Mucosa of descending colon (tissue), 3 donors: ENCODE data around the gene TTC12. TPM values are rescaled to one million over a fixed set of nuclear protein-coding genes. Genes with fewer than 3 reads are reported as not detected.

Source experiments
- ATAC-seq: fragments of 200-7000 bp; cut with Tn5 transposase; one replicate; pipeline ENCODE4 v1.9.1; 2020; ENCODE audit warnings: mild to moderate bottlenecking, moderate library complexity
- DNase-seq, 3 donors: peaks; one replicate each; pipeline ENCODE4 v3.0.0-alpha.2; 2020
- H3K36me3 ChIP-seq: fragments of 200-600 bp; one replicate; pipeline ENCODE4 v1.8.0; 2021; ENCODE audit warnings: low read depth, mild to moderate bottlenecking
- H3K4me1 ChIP-seq: fragments of 200-600 bp; one replicate; pipeline ENCODE4 v1.8.0; 2021; ENCODE audit warnings: low read depth, mild to moderate bottlenecking
- H3K4me3 ChIP-seq: fragments of 200-600 bp; one replicate; pipeline ENCODE4 v1.8.0; 2021; ENCODE audit warnings: mild to moderate bottlenecking
- H3K9me3 ChIP-seq: fragments of 200-600 bp; one replicate; pipeline ENCODE4 v1.8.0; 2021; ENCODE audit warnings: mild to moderate bottlenecking
- intact Hi-C, 2 donors: fragments of 100-400 bp; cut with DNase I in 1 of 2; cut with micrococcal nuclease in 1 of 2; formaldehyde crosslinking; loops; one replicate each; pipeline versions ENCODE4 v1.11.0 to v1.11.1; 2022; cut with DNase I, micrococcal nuclease
- total RNA-seq, 3 donors: library from RNA; stranded (reverse); fragmentation: NEBNext Ultra II Directional in 2 of 3; extraction: Animal tissue kit (Norgen Biotek cat#: 25700) in 2 of 3; gene quantifications; one replicate each; pipeline versions ENCODE4 v1.2.1 to v1.2.4, GENCODE V29; 2021 to 2023
- TF ChIP-seq, protein P1 (sequence below): fragments of 200-600 bp; IDR thresholded peaks from one replicate; pipeline ENCODE4 v1.8.0; 2022; ENCODE audit warnings: antibody characterized with exemption, mild to moderate bottlenecking
- donor health status: DM: no; HTN: no; CAD: no; lungs with moderate emphysema.
- donor health status: DM: no; HTN: no; CAD: no.
- donor health status: DM: no; HTN: yes; CAD: no.

The TTC12 gene
- total RNA-seq, 3 donors from 2014 or later: 13.5 to 20.7 (median 16.6) TPM

DNA sequence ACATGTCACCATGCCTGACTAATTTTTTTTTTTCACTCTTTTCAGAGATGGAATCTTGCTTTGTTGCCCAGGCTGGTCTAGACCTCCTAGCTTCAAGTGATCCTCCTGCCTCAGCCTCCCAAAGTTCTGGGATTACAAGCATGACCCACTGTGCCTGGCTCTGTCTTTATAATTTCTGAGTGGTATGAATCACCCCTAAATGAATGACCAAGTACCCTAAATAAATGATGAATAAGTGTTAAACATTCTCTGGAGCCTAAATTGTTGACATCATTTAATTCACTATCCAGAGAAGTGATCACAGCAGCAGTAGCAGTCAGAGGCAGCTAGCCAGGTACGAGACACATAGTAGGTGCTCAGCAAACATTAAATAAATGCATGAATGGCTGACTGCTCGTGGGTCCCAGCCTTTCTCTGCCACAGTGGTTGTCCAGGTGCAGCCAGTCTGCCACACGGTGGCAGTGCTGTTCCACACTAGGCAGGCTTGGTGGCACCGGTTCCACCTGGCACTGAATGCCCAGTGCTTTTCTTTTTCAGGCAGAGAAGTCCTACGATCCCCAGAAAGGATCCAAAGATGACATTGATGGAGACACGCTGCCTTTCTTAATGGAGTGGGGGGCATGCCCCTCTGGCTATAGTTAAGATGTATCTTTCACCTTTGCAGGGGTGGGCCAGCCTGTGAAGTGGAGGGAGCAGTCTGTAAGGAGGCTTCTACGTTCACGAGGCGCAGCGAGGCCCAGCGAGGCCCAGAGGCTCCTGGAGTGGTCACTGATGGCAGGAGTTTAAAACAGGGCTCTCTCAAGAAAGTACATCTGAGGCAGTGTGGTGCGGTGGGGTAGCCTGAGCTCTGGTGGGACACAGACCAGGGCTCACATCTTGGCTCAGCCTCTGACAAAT is 8.7 kb upstream of the TTC12 start:
- Histone ChIP-seq H3K4me1 (no peaks in the 10 kb centered on the region), H3K9me3 (no peaks in the 10 kb centered on the region), H3K4me3 (no peak overlapping the region), H3K36me3 (no peaks in the 10 kb centered on the region)
- intact Hi-C loops: loop anchor here (2.0 to 10.0 kb wide), 4 partner anchors 227 to 429 kb away; no protein-coding TSS in a partner anchor
- peak; percentile 65 to 88 (median 86) for DNase-seq
- TF ChIP-seq, protein P1, sequence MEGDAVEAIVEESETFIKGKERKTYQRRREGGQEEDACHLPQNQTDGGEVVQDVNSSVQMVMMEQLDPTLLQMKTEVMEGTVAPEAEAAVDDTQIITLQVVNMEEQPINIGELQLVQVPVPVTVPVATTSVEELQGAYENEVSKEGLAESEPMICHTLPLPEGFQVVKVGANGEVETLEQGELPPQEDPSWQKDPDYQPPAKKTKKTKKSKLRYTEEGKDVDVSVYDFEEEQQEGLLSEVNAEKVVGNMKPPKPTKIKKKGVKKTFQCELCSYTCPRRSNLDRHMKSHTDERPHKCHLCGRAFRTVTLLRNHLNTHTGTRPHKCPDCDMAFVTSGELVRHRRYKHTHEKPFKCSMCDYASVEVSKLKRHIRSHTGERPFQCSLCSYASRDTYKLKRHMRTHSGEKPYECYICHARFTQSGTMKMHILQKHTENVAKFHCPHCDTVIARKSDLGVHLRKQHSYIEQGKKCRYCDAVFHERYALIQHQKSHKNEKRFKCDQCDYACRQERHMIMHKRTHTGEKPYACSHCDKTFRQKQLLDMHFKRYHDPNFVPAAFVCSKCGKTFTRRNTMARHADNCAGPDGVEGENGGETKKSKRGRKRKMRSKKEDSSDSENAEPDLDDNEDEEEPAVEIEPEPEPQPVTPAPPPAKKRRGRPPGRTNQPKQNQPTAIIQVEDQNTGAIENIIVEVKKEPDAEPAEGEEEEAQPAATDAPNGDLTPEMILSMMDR: peak; percentile 87
- ATAC-seq: peak; percentile 95

DNA sequence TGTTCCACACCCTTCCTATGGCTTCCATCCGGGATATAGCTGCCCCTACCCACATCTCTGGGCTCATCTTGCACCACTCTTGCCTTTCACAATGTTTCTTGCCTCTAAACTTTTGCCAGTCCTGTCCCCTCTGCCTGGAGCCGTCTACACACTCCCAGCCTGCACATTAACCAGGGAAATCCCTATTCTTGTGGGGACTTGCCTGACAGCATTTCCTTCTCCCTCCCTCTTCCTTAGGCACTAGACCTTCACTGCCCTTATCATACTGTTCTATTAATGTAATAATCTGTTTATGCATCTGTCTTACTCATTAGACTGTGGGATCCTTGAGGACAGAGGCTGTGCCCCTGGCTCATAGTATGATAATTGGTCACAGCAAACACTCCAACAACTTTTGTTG is 5.8 kb upstream of the TTC12 start:
- no peaks in the 10 kb centered on the region for H3K36me3 ChIP-seq
- intact Hi-C loops: loop anchor here (5.0 to 10.0 kb wide), 3 partner anchors 224 to 426 kb away; no protein-coding TSS in a partner anchor
- DNase-seq (no peak), ATAC-seq (no peak)
- H3K4me1 ChIP-seq: no peaks in the 10 kb centered on the region
- H3K4me3 ChIP-seq: no peak overlapping the region
- TF ChIP-seq, protein P1: no peak
- no peaks in the 10 kb centered on the region for H3K9me3 ChIP-seq

DNA sequence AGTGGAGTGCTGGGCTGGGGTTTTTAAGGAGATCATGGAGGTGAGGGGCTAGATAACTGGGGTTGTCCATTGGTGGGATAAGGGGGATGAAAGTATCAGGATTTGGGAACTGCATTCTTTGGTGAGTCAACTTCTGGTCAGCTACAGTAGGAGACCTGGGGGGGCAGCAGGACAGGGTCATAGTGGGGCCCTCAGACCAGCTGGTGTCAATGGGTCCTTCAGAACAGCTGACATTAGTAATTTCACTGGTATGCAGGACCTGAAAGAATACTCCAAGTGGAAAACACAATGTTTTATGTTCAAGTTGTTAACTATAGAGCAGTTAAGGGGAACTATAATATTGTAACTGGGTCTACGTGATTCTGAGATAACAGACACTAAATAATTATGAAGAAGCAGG is 2.8 kb upstream of the TTC12 start:
- Histone ChIP-seq H3K36me3 (no peaks in the 10 kb centered on the region), H3K4me1 (no peaks in the 10 kb centered on the region), H3K4me3 (no peak overlapping the region), H3K9me3 (no peaks in the 10 kb centered on the region)
- no peak for DNase-seq
- ATAC-seq: no peak
- intact Hi-C loops: no loop called here
- TF ChIP-seq, protein P1: no peak

DNA sequence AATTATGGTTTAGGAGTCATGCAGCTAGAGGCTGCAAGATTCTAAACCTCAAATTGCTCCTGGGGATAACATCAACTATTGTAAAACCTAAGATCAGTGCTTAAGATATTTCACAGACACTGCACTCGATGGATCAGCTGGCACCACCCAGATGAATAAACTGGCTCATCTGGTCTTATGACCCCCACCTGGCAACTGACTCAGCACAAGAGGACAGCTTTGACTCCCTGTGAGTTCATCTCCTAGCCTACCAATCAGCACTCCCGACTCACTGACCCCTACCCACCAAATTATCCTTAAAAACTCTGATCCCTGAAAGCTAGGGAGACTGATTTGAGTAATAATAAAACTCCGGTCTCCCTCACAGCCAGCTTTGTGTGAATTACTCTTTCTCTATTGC is 782 bp upstream of the TTC12 start:
- Histone ChIP-seq H3K9me3 (no peaks in the 10 kb centered on the region), H3K4me1 (no peaks in the 10 kb centered on the region), H3K4me3 (no peak overlapping the region), H3K36me3 (no peaks in the 10 kb centered on the region)
- intact Hi-C loops: no loop called here
- ATAC-seq: no peak
- no peak for DNase-seq
- TF ChIP-seq, protein P1: no peak

DNA sequence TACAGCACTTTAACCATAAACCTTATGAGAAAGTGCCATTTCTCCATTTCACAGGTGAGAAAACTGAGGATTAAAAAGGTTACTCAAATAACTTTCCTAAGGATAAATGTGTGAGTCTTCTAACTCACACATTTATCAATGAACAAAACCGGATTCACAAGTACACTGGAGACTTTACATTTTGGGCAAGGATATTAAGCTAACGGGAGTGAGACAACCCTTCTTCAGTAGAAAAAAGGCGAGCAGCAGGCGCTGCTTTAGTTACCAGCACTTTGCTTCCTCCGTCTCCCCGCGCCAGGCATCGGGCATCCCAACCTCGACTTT is 356 bp upstream of the TTC12 start:
- TF ChIP-seq, protein P1: no peak
- DNase-seq (no peak), ATAC-seq (no peak)
- H3K4me1 ChIP-seq: no peaks in the 10 kb centered on the region
- intact Hi-C loops: no loop called here
- H3K4me3 ChIP-seq: no peak overlapping the region
- H3K9me3 ChIP-seq: no peaks in the 10 kb centered on the region
- no peaks in the 10 kb centered on the region for H3K36me3 ChIP-seq
